Globus pallidus (tissue), 1 donor: ENCODE results near the gene PCGF2.

Source experiments
- DNase-seq: peaks from one replicate; pipeline ENCODE4 v3.0.0-alpha.2; 2015; ENCODE audit warnings: low spot score

PCGF2 gene

DNA sequence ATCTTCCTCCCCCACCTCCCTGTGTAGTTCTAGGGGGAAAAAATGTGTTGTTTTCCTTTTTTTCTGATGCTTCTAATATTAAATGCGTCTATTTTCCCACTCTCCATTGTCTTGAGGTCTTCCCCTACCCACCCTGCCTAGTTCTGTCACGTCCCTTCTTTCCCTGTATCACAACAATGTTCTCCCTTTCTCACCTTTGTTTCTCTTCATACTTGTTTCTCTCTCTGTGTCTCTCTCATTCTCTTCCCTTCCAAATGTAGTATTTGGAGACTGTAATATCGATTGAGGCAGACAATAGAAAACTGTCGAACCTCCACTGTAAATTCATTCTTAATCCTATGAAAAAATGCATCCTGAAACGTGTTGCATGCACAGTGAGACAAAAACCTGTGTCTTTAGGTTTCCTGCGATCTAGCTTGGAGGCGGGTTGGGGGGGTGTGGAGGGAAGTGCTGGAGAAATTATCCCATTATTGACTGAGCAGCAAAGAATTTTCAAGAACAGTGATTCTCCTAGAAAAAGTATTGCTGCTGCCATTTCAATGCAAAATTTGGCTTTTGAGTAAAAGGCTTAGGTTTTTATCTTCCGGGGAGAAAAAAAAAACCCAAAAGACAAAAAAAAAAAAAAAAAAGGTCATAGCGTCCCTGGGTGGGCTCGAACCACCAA, 3.1 kb upstream of the PCGF2 start:
- DNase-seq: no peak

DNA sequence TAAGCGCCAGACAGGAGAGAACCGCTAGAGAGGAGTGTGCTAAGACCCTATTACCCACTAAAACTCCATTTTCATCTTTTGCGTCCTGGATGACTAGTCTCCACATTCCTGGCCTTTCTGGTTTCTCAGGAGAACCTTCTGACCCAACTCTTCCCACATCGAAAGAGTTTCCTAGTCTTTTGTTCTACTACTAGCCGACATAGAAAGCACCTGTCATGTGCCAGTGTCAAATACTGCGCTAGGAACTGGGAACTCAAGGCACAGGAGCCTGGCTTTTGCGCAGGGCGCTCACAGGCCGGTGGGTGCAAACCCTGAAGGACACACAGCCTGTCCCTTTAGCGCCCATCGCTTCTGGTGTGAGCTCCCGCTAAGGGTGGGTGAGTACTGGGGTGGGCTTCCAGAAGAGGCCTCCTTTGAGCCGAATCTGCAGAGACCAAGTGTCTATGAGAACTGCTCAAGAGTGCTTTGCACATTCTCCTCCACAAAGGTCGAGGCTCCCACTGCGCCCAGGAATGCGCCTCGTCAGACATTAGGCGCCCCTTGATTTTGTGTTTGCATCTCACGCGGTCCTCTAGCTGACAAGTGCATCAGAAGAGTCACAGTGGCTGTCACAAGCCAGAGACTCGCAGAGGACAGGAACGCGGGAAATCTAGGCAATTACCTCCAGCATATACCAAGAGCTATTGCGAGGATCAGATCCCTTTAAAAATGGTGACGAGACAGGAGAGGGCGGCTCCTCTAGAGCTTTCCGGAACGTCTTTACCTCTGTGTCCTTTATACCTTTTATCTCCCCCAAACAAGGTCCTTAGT, 2.4 kb upstream of the PCGF2 start:
- no peak for DNase-seq

DNA sequence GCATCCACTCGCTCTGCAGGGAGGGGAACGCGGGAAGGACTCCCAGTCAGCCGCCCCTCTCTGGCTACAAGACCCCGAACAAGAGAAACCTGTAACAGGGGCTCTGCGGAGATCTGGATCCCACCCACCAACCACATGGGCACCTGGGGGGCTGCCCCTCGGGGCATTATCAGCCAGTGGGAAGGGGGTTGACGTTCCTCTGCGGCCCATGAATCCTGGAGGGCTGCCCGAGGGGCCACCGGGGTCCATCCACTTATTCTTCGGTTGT, 1.8 kb upstream of the PCGF2 start:
- DNase-seq: no peak

DNA sequence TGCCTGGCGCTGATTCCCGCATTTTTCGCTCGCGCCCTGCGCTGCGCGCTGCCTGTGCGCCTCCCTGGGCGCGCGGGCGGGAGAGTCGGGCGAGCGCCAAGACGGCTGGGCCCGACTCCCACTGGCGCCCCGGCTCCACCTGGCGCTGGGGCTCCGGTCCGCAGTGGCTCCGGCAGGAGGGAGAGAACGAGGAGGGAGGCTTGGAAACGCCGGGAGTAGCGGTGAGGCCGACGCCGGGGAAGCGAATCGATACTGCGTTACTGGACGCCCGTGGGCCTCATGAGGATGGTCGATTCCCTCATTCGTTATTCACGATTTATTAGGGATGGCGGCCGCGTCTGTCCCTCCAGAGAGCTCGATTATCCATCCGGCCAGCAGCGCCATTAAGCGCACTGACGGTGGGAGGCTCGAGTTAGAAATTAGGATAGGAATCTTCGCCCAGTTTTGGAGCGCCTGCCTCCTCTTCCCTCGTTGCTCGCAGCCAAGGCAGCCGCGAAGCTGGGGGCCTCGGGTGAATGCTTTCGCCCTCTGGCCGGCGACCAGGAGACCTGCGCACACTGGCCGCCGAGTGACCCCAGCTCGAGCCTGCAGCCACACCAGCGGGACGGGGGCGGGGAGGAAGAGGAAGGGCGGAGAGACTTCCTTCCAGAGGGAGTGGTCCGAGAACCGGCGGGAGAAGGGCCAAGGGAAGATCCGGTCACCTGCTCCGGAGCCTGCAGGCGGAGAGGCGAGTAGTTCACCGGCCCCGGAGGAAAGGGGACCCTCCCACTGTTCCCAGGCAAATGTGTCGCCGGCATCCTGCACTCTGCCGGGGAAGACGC, 1.3 kb upstream of the PCGF2 start:
- DNase-seq: no peak

DNA sequence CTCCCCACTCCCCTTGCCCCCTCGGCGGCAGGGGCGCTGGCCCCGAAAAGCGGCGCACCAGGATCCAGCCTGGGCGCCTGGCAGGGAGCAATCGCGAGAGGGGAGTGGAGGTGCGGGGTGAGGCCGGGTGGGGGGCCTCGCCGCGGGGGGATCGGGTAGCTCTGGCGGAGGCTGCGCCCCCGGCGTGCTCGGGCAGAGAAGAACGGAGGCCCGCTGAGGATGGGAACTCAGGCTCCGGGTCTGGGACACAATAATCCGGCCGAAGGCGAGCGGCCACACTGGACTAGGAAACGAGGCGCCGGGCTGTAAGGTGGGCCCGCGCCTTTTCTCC, 721 bp upstream of the PCGF2 start:
- no peak for DNase-seq

DNA sequence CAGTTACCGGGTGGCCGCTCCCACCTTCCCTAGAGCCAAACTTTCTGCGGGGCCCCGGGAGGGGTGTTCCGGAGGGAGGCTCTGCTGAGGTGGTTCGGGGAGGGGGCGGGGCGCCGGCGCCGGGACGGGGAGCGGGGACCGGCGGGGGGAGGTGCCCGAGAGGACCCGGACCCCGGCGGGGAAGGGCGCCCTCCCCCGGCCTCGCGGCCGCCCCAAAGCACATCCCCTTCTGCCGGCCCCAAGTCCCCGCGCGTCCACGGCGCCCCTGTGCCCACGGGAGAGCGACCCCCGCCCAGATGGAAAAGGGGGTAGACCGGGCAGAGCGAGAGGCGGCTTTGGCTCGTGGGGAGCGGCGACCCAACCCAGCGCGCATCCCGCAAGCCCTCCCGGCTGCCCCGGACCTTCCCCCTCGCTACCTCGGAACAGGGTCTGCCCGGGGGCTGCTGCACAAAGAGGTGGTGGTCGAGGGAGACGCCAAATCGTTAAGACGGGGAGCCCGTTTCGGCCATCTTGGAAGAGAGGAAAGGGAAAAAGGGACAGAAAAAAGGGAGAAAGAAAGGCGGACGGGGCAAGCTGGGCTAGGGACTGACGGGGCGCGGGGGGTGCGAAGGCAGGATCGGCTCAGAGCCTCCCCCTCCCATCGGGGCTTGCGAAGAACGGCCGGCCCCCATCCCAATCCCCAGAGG, 530 bp downstream of the PCGF2 start:
- no peak for DNase-seq

DNA sequence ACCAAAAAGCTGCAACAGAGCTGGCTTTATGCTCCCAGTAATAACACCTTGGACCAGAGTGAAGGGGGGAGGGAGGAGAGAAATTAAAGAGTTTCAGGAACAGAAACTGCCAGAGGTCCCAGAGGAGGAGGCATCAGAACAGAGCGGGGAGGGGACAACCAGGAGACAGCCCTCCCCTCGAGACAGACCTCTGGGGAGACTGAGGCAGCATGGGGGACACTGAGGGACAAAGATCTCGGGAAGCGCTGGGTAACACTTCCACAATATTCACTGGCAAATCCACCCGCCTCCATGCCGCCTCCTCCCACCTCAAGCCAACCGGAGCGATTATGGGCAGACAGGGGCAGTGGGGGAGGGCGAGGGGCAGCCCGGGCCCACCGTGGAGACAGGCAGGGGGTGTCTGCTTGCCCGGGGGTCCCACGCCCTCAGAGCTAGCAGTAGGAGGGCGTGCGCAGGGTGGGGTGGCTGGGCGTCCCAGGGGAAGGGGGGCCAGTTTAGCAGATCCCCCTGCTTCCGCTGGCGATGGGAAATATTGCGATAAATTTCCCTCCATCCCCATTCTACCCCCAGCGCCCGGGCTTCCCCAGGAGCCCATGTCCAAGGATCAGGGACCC, 1.2 kb downstream of the PCGF2 start:
- no peak for DNase-seq

DNA sequence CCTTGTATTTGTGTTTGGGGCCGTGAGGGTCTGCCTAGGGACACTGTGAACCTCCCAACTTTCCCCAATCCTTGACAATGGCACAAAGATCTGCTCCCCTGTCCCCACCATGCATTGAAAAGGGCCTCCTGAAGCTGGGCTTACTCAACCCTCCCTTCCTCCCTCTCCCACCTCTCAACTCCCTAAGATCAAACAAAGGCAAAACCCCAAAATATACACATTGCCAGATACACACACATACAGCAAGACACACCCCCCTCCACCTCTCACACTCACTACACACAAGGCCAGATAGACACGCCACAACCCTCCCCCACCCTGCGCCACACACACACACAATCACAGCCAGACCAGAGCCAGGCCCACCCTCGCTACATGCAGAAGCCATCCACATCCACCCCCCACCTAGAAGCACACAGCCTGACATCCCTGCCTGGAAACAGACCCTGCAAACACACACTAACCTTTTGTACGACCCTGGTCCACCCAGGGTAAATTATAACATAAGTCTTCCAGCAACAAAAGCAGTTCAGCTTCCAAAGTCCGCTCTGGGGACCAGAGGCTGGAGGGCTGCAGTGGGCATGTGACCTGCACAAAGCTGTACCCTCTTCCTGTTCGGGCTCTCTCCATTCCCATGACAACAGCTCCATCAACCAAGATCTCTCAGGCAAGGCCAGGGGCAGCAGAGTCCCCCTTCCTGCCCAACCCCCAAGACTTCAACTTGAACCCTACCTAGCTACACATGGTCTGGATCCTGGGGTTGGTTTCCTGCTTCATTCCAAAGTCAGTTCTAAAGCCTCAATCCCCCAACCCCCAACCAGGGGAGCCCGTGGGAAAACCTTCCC, 1.9 kb downstream of the PCGF2 start:
- DNase-seq: no peak

GRCh38 chr17:38745545-38745944, 2.6 kb downstream of the PCGF2 start:
- DNase-seq: no peak

GRCh38 chr17:38743556-38744171, 4.5 kb downstream of the PCGF2 start:
- DNase-seq: no peak

DNA sequence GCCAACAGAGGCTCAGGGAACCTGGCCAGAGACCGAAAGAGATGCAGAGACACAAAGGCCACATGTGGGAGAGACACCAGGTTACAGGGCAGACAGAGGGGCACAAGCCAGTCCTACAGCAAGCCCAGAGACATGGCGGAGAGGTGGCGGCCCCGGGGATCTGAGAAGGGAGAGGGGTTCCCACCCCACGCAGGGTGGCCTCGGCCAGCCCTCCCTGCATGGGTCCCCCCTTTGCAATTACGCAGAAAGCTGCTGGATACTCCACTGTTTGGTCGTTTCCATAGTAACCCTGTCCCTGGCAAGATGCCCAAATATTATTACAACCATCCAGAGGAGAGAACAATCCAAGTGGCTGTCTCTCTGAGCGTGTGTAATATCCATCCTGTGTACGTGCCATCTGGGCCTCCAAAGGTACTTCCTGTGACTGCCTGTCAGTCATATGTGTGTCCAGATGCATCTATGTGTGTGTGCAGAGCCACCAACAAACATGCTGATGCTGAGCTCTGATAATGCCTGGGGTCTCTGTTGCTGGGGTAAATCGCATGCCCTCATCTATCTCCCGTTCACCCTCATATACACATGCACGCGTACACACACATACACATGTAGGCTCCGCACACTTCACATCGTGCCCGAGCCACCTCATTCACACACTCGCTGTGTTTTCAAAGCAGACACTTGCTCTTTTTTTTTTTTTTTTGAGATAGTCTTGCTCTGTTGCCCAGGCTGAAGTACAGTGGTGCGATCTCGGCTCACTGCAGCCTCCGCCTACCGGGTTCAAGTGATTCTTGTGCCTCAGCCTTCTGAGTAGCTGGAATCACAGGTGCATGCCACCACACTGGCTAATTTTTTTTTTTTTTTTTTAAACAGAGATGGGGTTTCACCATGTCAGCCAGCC, 5.5 kb downstream of the PCGF2 start:
- DNase-seq: no peak

DNA sequence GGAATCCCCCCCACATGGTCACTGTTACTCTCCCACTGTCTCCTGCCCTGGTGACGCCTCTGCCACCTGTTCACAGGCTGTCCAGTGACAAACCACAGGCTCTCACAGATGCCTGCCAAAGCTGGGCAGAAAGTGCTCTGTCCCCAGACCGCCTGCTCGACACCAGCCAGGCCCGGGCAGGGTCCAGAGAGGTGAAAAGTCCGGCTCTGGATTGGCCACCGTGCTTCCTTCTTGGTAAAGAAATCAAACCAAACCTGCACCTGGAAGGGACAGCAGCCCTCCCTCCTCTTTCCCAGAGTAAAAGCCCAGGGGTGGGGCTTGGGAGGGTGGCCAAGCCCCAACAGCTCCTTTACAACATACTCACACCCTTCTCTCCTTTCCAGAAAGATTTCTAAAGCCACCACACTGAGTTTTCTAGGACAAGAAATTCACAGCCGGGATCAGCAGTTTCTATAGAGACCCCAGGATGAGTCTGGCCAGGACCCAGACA, 6.2 kb downstream of the PCGF2 start:
- DNase-seq: no peak

DNA sequence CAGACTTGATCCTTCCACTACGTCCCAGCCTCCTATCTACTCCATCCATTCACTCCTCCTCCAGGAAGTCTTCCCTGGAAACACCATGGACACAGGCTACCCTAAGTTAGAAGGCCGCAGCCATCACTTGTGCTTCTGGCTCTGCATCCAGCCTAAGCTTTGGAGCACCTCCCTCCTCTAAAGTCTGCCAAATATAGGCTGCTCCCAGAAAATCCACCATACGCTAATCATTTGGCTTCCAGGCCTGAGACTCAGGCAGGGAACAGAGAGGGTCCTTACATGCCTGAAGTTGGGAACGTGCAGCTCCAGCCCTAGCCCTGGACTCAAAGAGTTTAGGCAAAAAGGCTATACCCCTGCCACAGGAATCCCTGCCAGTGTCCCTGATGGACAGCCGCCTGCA, 6.7 kb downstream of the PCGF2 start:
- no peak for DNase-seq

GRCh38 chr17:38740806-38741205, 7.3 kb downstream of the PCGF2 start:
- DNase-seq: no peak

GRCh38 chr17:38740044-38740443, 8.1 kb downstream of the PCGF2 start:
- no peak for DNase-seq

DNA sequence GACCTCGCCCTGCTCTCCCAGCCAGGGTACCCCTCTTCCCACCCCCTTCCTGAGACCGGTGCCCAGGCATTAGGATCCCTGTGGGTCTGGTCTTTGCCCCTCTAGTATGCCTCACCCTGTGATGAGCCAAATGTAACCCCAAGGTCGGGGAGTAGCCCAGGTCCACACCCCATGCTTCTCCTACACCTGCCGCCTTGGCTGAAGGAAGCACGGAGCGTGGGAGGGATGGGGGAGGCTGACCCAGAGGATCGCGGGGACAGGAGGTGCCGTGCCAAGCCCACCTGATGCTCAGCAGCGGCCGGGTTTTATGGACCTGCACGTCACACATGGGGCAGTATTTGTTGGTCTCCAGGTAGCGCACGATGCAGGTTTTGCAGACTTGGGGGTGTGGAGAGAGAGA, 8.8 kb downstream of the PCGF2 start:
- no peak for DNase-seq

- DNase-seq: no peak
Observed at GRCh38 chr17:38738686-38739085, 9.4 kb downstream of the PCGF2 start.

DNA sequence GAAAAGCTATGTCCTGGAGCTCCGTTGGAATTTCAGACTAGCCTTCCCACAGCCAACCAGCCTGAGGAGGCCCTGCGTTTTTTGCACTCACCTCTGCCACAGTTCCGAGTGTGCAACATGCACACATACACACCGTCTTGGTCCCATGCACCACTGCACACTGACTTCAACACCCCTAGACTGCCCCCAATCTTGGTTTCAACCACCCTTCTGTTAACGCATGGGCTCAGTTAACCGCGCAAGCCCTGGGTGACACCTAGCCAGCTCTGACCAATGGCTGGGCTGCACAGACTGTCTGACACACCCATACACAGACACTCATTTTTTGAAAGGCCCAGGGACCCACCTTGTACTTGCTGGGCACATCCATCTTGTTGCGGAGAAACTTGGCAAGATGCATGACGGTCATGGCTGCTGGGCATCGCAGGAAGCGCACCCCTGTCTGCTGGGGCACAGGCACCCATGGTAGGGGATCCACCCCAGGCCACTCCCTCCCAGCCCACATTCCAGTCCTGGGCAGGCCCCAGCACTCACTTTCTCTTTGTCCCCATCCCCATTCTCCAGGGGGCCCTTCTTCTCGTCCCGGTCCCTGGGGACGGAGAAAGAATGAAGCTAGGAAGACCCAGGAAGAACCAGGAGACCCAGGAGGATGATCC, 10.0 kb downstream of the PCGF2 start:
- DNase-seq: no peak
